ENCODE results near the gene IFRD2.

IFRD2 gene

GRCh38 chr3:50303013-50303815, 11.0 kb upstream of the IFRD2 start, which contains the start of gene HYAL1:
Gene HYAL1, minus strand, starts transcription at chr3:50303574. Its CDS starts 618 bp downstream, at chr3:50302956.
- DNase-seq (ENCODE audit: extremely low spot score): no peak
- POLR2A ChIA-PET: interaction anchor here (0.6 kb wide), 1 partner anchor 25 kb away, joined by 4 read pairs; no protein-coding TSS in a partner anchor
- TF ChIP-seq, protein P1, sequence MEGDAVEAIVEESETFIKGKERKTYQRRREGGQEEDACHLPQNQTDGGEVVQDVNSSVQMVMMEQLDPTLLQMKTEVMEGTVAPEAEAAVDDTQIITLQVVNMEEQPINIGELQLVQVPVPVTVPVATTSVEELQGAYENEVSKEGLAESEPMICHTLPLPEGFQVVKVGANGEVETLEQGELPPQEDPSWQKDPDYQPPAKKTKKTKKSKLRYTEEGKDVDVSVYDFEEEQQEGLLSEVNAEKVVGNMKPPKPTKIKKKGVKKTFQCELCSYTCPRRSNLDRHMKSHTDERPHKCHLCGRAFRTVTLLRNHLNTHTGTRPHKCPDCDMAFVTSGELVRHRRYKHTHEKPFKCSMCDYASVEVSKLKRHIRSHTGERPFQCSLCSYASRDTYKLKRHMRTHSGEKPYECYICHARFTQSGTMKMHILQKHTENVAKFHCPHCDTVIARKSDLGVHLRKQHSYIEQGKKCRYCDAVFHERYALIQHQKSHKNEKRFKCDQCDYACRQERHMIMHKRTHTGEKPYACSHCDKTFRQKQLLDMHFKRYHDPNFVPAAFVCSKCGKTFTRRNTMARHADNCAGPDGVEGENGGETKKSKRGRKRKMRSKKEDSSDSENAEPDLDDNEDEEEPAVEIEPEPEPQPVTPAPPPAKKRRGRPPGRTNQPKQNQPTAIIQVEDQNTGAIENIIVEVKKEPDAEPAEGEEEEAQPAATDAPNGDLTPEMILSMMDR (IDR thresholded peaks at IDR 0.05; ENCODE audit: control extremely low read depth, extremely low read depth, low read depth, missing control alignments): no peak
- CTCF ChIA-PET: interaction anchor here (1.5 kb wide), 1 partner anchor 19 kb away, joined by 4 read pairs; the partner anchor contains the start of gene HYAL2

DNA sequence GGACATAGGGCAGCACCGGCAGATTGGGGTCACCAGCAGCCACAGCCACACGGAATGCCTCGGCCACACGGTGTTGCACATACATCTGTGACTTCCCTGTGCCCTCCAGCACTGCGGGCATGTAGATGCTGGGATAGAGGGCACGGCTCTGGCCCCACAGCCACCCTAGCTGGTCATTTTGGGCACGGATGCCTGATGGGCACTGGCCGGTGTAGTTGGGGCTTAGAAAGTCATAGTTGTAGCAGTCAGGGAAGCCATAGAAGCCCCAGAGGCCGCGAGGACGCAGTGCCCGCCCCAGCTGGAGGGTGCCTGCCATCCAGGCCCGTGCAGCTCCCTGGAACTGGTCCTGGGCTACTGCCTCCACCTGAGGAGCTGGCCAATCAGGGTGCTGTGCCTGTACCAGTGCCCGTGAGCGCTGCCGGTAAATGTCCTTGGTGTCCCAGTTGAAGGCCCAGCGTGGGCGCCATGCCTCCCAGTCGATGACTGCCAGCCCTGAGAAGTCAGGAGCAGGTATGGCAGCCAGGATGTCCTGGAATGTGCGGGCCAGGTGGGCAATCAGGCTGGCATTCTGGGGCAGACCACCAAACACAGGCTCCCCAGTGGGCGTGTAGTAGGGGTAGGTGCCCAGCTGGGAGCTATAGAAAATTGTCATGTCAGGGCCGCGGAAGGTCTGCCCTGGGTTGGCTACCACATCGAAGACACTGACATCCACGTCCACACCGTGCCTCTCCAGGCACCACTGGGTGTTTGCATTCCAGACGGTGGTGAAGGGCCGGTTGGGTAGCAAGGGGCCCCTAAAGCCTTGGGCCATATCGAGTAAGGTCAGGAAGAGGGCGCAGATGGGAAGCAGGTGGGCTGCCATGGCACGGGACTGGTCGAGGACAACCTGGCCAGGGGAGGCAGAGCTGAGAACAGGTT, 10.1 kb upstream of the IFRD2 start:
- CTCF ChIA-PET: interaction anchor here (1.3 to 1.5 kb wide), 3 partner anchors 16 to 23 kb away, joined by 3 to 4 read pairs (median 3); partner anchors contain the start of genes HYAL2 and LSMEM2
- TF ChIP-seq, protein P1 (IDR thresholded peaks at IDR 0.05; ENCODE audit: control extremely low read depth, extremely low read depth, low read depth, missing control alignments): no peak
- POLR2A ChIA-PET: interaction anchor here (0.6 kb wide), 1 partner anchor 26 kb away, joined by 4 read pairs; no protein-coding TSS in a partner anchor
- DNase-seq (ENCODE audit: extremely low spot score): no peak

GRCh38 chr3:50300681-50301254, 8.5 kb upstream of the IFRD2 start:
- CTCF ChIA-PET: interaction anchor here (1.0 kb wide), 1 partner anchor 23 kb away, joined by 5 read pairs; no protein-coding TSS in a partner anchor
- POLR2A ChIA-PET: no interaction called here
- TF ChIP-seq, protein P1 (IDR thresholded peaks at IDR 0.05; ENCODE audit: control extremely low read depth, extremely low read depth, low read depth, missing control alignments): no peak
- no peak for DNase-seq (ENCODE audit: extremely low spot score)

DNA sequence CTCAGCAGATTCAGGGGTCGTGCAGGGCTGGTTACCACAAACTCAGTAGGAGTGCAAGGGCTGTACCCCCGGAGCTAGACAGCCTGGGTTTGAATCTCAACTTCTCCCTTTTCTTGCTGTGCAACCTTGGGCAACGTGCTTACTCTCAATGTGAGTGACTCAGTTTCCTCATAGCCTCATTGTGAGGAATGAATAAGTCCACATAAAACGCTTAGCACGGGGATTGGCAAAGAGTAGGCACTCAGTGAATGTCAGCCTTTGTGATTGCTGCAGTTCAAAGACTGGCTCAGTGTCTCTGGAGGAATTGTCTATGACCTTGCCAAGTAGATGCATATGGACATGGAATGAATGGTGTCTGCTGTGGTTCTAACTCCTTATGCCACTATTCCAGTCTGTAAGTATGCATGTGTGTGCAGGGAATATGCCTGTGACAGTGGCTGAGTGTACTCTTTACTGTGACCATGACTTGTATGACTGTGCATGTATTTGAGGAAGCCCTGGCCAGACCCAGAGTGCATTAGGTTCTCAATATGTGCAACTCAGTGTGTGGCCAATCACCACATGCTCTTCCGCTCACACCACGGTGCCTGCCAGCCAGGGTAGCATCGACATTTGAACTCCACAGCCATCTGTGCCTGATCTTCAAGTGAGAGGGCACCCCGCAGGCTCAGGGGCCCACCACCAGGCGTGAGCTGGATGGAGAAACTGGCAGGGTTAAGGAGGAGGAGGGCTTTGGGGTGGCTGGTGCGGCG, 7.9 kb upstream of the IFRD2 start:
- no peak for DNase-seq (ENCODE audit: extremely low spot score)
- POLR2A ChIA-PET: interaction anchor here (0.6 to 2.2 kb wide), 9 partner anchors 18 to 445 kb away, joined by 3 to 13 read pairs (median 4); partner anchors contain the start of gene GNAI2
- TF ChIP-seq, protein P1 (IDR thresholded peaks at IDR 0.05; ENCODE audit: control extremely low read depth, extremely low read depth, low read depth, missing control alignments): no peak
- CTCF ChIA-PET: interaction anchor here (0.8 to 3.5 kb wide), 11 partner anchors 13 to 53 kb away, joined by 3 to 23 read pairs (median 5); no protein-coding TSS in a partner anchor

GRCh38 chr3:50299638-50299928, 7.4 kb upstream of the IFRD2 start:
- DNase-seq (ENCODE audit: extremely low spot score): no peak
- POLR2A ChIA-PET: interaction anchor here (0.6 to 2.2 kb wide), 10 partner anchors 18 to 1201 kb away, joined by 3 to 13 read pairs (median 4); partner anchors contain the start of gene GNAI2
- TF ChIP-seq, protein P1 (IDR thresholded peaks at IDR 0.05; ENCODE audit: control extremely low read depth, extremely low read depth, low read depth, missing control alignments): no peak
- CTCF ChIA-PET: interaction anchor here (0.8 to 3.5 kb wide), 12 partner anchors 12 to 71 kb away, joined by 3 to 23 read pairs (median 4); no protein-coding TSS in a partner anchor
